HG02852 (cell line): ENCODE measurements around the gene CHSY1.
A peak's percentile ranks its signal among the peaks of the same experiment; 100 is the strongest.
"Not testable (repeated sequence)": the region's sequence is repeated elsewhere in the genome, so short reads cannot be mapped to it uniquely, and the experiment has no call there.

ENCODE experiments used
- ATAC-seq: cut with Tn5 transposase; IDR thresholded peaks from one replicate; pipeline ENCODE4 v1.9.1; 2021; ENCODE audit warnings: mild to moderate bottlenecking, moderate library complexity; ENCODE audit not compliant: unreplicated experiment

The CHSY1 gene

GRCh38 chr15:101251830-101252820 lies at the start of gene CHSY1:
TSS of gene CHSY1 (minus strand) at chr15:101252048. CDS start at chr15:101251456, 592 bp downstream.
- peak; percentile 72 for ATAC-seq

DNA sequence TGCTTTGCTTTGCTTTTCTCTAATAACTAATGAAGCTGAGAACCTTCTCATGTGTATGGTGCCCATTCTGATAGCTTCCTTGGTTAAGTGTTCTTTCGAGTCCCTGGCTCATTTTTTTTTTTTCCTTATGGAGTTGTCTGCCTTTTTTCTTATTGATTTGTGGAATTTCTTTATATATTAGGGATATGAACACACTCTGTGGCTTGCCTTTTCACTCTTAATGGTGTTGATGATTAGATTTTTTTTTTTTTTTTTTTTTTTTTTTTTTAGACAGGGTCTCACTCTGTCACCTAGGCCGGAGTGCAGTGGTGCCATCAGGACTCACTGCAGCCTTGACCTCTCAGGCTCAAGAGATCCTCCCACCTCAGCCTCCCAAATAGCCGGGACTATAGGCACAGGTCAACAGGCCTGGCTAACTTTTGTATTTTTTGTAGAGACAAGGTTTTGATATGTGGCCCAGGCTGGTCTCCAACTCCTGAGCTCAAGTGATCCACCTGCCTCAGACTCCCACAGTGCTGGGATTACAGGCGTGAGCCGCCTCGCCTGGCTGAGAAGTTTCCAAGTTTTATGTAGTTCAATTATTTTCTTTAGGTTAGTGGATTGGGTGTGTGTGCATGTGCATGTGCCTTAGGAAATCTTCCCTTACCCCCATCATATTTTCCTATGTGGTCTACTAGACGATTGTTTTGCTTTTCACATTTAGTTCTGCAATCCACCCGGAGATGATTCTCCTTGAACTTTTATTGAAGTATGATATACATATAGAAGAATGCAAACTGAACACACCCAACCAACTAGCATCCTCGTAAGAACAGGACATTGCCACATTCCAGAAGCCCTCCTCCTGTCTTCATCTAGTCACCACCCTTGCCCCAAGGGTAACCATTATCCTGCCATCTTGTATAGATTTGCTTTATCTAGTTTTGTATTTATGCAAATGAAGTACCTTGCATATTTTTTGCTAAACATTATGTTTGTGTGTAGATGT lies 44.9 kb upstream of the CHSY1 start:
- ATAC-seq: no peak

DNA sequence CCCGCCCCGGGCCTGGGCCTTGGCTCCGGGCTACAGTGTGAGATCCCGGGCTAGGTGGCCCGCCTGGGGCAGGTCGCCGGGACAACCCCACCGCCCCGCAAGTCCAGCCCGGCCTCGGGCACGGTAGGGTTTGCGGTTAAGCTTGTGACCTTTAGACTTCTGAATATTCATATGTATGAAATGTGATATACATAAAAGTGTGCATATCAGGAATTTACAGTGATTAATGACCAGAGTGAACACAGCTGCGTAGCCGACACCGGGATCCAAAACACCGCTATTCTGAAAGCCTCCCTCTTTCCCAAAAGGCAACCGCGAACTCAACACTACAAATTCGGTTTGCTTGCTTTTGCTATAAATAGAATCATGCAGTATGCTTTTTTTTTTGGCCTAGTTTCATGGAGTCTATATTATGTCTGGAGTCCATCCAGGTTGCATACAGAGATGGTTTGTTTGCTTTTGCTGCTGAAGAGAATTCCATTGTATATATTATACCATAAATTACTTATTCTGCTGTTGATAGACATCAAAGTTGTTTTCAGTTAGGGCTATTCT lies 43.8 kb upstream of the CHSY1 start:
- ATAC-seq: no peak

DNA sequence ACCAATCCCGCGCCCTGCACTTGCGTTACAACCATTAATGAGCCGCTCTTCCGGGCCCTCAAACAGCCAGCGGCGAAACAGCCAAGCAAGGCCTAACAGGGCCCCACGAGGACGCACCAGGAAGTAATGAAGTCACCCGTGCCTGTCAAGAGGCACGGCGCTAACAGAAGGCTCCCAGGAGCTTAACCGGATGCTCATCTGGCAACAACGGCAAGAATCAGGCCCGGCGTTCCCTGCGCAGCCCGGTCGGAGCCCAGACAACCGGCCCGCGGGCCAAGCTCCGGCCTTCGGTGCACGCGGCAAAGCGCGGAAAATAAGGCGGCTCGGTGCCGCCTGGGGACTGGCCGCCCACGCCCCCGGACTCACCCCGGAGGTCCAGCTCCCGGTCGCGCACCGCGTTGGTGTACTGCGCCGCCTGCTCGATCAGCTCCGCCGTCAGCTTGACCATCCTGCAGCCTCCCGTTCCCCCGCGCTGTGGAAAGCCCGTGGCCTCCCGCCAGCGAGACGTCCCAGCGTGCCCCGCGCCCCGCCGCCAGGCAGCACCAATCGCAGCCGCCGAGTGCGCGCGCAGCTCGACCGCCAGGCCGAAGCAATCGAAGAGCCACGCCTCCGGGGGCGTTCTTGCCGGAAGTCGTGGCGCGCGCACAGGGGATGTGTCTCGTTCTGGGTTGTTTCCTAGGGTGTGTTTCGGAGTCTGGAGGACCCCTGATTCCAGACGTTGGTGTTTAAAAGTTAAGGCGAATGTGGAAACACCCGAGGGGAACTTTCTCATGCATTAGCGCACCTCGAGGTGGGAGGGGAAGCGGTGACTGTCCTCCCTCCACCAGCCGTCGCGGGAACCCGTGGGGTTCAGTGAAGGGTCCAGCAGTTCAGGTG lies 43.1 kb upstream of the CHSY1 start, which contains the start of gene SNRPA1:
Gene SNRPA1, minus strand, starts transcription at position 518 of the 876 bp plus-strand sequence. Its CDS starts 70 bp downstream, at position 448.
- peak; percentile 80 for ATAC-seq

- no peak for ATAC-seq
Measured at GRCh38 chr15:101293122-101293521, 41.3 kb upstream of the CHSY1 start.

DNA sequence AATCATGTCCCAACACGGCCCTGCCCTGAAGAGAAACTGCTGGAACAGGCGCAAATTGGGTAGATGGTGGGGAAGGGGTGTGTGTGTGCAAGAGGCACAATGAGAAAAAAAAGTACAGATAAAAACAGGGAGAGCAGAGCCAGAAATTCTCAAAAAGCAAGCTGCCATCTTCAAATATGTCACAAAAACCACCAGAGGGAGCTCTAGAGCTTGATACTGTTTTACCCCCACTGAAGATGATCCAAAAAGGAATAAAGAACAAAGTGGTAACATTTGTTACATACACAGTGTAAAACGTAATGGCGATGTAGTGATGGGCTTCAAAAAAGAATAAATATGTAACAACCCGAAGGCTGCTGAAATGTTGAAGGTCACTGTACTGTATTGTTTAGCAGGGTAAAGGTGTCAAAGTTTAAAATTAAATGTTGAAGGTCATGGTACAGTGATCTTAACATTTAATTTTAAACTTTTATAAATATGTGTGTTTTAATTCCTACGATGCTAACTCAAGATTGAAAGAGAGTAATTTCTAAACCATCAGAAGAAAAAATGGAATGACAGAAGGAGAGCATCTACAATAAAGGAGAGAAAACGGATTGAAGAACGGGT lies 37.2 kb upstream of the CHSY1 start:
- no peak for ATAC-seq

DNA sequence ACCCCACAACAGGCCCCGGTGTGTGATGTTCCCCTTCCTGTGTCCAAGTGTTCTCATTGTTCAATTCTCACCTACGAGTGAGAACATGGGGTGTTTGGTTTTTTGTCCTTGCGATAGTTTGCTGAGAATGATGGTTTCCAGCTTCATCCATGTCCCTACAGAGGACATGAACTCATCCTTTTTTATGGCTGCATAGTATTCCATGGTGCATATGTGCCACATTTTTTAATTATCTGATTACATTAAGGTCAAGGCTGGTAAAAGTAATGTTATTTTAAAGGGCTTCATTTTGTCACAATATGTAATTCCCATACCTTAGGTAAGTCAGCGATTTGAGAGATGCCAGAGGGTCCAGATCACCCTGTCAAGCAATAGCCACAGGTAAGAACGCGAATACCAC lies 35.5 kb upstream of the CHSY1 start:
- not testable (repeated sequence) for ATAC-seq

DNA sequence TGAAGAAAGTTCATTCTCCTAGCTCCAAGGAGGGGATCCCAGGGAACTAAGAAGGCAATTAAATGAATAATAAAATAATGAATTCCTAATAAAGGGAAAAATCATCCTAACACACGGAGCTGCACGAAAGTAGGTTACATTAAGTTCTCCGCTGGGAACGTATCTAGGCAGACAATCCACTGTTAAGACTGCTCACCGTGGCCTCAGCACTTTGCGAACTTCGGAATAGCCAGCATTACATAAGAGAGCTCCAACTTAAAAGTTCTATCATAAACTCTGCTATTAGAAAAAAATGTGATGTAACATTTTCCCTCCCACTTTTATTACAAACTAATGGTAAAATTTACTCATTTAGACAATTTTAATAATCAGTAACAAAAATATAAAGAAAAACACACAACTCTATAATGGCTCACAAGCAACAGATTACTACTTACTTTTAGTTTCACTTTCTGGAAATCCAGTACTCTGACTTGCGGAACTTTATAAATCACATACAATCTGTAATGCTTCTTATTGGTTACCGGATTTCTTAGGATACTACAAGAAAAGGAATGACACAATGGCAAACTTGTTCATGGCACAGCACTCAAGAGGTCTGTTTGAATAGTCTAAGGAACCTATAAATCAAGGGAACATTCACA lies 34.7 kb upstream of the CHSY1 start:
- ATAC-seq: no peak

GRCh38 chr15:101283931-101284330 lies 32.1 kb upstream of the CHSY1 start:
- ATAC-seq: no peak

DNA sequence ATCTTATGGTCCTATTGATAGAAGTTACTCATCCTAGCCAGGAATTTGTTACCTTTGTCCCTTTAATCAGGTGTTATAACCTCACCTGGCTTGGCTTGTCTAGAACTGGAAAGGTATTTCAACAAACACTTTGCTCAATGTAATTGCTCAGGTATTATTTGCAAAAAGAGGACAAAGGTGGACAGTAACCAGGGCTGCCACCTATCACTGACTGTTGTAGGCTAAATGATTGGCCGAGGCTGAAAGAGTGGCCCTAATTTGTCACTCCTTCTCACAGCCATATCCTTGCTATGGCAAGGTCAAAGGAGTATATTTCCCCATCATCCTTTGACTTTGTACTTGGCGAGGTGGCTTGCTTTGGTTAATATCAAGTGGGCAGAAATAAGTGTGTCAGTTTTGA lies 28.2 kb upstream of the CHSY1 start:
- no peak for ATAC-seq

- ATAC-seq: no peak
Measured at GRCh38 chr15:101277943-101278564, 26.2 kb upstream of the CHSY1 start.

DNA sequence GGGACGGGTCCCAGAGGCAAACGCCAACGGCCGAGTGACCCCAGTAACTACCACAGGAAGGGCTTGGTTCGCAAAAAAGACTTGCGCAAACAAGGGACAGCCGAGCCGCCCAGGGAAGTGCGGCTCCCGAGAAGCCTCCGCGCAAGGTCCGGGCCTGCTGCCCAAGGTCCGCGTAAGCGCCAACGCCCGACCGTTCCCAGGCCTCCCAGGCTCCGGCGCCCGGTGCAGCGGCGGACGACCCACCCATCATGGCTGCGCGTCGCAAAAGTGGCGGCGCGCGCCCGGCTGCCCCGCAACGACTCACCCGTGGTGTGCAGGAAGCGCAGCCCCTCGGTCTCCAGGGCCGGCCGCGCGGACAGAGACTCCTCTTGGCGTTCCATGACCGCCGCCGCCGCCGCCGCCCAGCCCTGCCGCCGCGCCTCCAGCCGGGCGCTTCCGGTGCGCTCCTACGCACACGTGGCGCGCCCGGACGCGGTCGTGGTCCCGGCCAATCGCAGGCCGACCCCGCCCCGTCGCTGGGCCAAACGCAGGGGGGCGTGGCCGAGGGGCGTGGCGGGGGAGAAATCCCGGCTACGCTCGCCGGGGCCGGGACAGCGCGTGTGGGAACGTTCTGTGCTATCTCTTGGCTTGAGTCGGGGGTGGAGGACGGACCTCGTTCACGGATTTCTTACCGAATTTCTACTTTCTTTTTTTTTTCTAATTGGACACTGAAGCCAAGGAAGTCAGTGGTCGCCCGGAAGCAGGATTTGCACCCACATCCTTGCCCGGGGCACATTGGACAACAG lies 25.4 kb upstream of the CHSY1 start, which contains the start of gene SELENOS:
Gene SELENOS, minus strand, starts transcription at position 448 of the 785 bp plus-strand sequence. Its CDS starts 68 bp downstream, at position 380.
- ATAC-seq: peak; percentile 88

DNA sequence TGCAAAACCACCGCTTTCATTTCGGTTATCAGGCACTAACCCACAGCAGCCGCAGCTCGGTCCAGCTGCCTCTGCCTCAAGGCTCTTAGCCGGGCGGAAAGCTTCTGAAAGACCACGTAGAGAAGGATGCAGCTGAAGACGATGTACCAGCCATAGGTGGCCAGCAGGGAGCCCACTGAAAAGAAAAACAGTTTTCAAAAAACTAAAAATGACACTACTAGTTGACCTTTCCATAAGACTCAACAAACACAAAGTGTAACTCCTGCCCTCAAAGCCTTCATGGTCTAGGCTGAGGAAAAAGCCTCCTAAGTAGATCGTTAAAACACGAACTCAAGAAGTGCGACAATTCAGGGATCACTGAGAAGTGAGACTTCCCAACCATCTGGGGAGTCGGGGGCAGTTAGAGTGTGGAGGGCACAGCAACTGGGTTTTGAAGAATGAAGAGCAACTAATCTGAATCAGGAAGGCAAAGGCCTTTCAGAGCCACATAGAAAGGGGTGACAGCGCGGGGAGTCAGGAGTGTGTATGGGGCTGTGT lies 24.7 kb upstream of the CHSY1 start:
- peak; percentile 34 for ATAC-seq

- ATAC-seq: peak; percentile 34
Measured at GRCh38 chr15:101275018-101275417, 23.2 kb upstream of the CHSY1 start.

- ATAC-seq: no peak
Measured at GRCh38 chr15:101273534-101273933, 21.7 kb upstream of the CHSY1 start.

GRCh38 chr15:101272584-101272983 lies 20.7 kb upstream of the CHSY1 start:
- no peak for ATAC-seq

GRCh38 chr15:101269479-101270223 lies 17.8 kb upstream of the CHSY1 start:
- ATAC-seq: no peak
